Measurements from ENCODE around the gene PTPRN2. TPM values are rescaled to one million over a fixed set of nuclear protein-coding genes. Genes with fewer than 3 reads are reported as not detected.
"Not testable (repeated sequence)": the region's sequence is repeated elsewhere in the genome, so short reads cannot be mapped to it uniquely, and the experiment has no call there.

PTPRN2 gene
- total and polyA plus RNA-seq, 2 of the 8 experiments (the other 6 are each of a cell fraction or from before 2014, with no cell fraction given): 2.6 to 4.5 TPM

GRCh38 chr7:157592636-157593320 lies 994.8 kb downstream of the PTPRN2 start:
- H2BK20ac ChIP-seq (ENCODE audit: low read length); H2BK12ac ChIP-seq (ENCODE audit: low read depth, low read length); DNase-seq (ENCODE audit: low read depth in 1 of 2, low spot score in 2 of 2); H2AK5ac ChIP-seq (ENCODE audit: low read depth, low read length); H3K79me1 ChIP-seq (ENCODE audit: low read depth, low read length); H3K23ac ChIP-seq (ENCODE audit: insufficient read length); H3K4me1 ChIP-seq (replicated peaks in 1 of 4; ENCODE audit: control insufficient read depth in 3 of 4, insufficient read depth in 4 of 4, low read length in 3 of 4); H4K91ac ChIP-seq (replicated peaks; ENCODE audit: insufficient read length, low read length); FAIRE-seq; POLR2A ChIA-PET (ENCODE audit: partially characterized antibody); H2BK5ac ChIP-seq (ENCODE audit: low read depth, low read length); H4K8ac ChIP-seq (ENCODE audit: extremely low read depth, insufficient read depth, low read length); H3K9ac ChIP-seq (replicated peaks in 1 of 4; ENCODE audit: extremely low read depth in 1 of 4, low read depth in 3 of 4, low read length in 3 of 4); H3K23me2 ChIP-seq (ENCODE audit: low read depth, low read length); CTCF ChIA-PET (ENCODE audit: partially characterized antibody); H2AFZ ChIP-seq (ENCODE audit: low read length); H3K14ac ChIP-seq (ENCODE audit: insufficient read length); H3K79me2 ChIP-seq (ENCODE audit: control insufficient read depth in 1 of 2, insufficient read depth in 2 of 2, low read length in 2 of 2); H3K56ac ChIP-seq (replicated peaks; ENCODE audit: insufficient read length, low read depth, low read length); H3K36me3 ChIP-seq (ENCODE audit: control insufficient read depth in 2 of 4, insufficient read depth in 4 of 4, low read length in 3 of 4); H2BK15ac ChIP-seq (ENCODE audit: low read length); H3K4me2 ChIP-seq (ENCODE audit: insufficient read depth in 1 of 2, low read depth in 2 of 2, low read length in 2 of 2); H3K27ac ChIP-seq (ENCODE audit: low read depth, low read length); H4K5ac ChIP-seq (ENCODE audit: insufficient read length, low read depth, low read length); H3K4ac ChIP-seq (replicated peaks; ENCODE audit: insufficient read length, low read depth, low read length); H2BK120ac ChIP-seq (replicated peaks; ENCODE audit: low read depth, low read length); H3K18ac ChIP-seq (ENCODE audit: extremely low read depth, low read length); H3K4me3 ChIP-seq (ENCODE audit: extremely low read depth in 1 of 4, insufficient read depth in 2 of 4, low read depth in 3 of 4, low read length in 4 of 4): not testable (repeated sequence)
- Histone ChIP-seq H4K20me1 (replicated peaks in 1 of 2; ENCODE audit: control insufficient read depth in 1 of 2, insufficient read depth in 2 of 2, low read length in 2 of 2) (peaks cover 6 to 14% of the 10 kb centered on the region in 2 experiments), H3K27me3 (replicated peaks in 1 of 4; ENCODE audit: control insufficient read depth in 3 of 4, extremely low read depth in 1 of 4, insufficient read depth in 3 of 4, low read length in 3 of 4) (peaks cover 56 to 98% (median 95%) of the 10 kb centered on the region in 4 experiments), H3K9me3 (ENCODE audit: insufficient read depth in 2 of 2, low read depth in 1 of 2, low read length in 1 of 2) (peaks cover 0 to 10% of the 10 kb centered on the region in 2 experiments; a peak in 1 of 4 replicates)
- WGBS, 2 experiments (ENCODE audit: extremely low coverage in 1 of 2, insufficient coverage in 1 of 2, insufficient read length in 1 of 2, insufficient replicate concordance in 2 of 2, low coverage in 1 of 2, low lambda C conversion rate in 2 of 2, missing lambda C conversion rate in 1 of 2): 88% methylated on average over 31 of the region's 31 CpGs; no CpG with 5 or more reads in 1 of the 2 experiments

Data from H1 (cell line).